BE2C (cell line): Measurements from ENCODE around the gene CPOX.
"Not testable (repeated sequence)": the region's sequence is repeated elsewhere in the genome, so short reads cannot be mapped to it uniquely, and the experiment has no call there.

Experiments used
- DNase-seq: peaks from one replicate; pipeline ENCODE4 v3.0.0-alpha.2; 2020
- H3K27me3 ChIP-seq: fragments of 250-450 bp; sonication (Bioruptor Pico); 2 replicates; pipeline ENCODE4 v1.5.1; 2020; ENCODE audit warnings: mild to moderate bottlenecking
- H3K36me3 ChIP-seq: fragments of 250-450 bp; sonication (Bioruptor Pico); 2 replicates; pipeline ENCODE4 v1.5.1; 2020; ENCODE audit warnings: mild to moderate bottlenecking
- H3K4me1 ChIP-seq: fragments of 250-450 bp; sonication (Bioruptor Pico); 2 replicates; pipeline ENCODE4 v1.5.1; 2020
- H3K4me3 ChIP-seq: 2 replicates; pipeline ENCODE4 v1.5.1; 2011; ENCODE audit warnings: low read depth, low read length
- H3K9me3 ChIP-seq: fragments of 250-450 bp; sonication (Bioruptor Pico); 2 replicates; pipeline ENCODE4 v1.5.1; 2020
- CTCF ChIP-seq: IDR thresholded peaks from 2 replicates; pipeline ENCODE4 v1.5.1; 2012; ENCODE audit warnings: mild to moderate bottlenecking, low read depth, low read length

CPOX gene

GRCh38 chr3:98561727-98562521 is 31.5 kb downstream of the CPOX start:
- DNase-seq: no peak
- Histone ChIP-seq H3K27me3 (peaks cover 11% of the 10 kb centered on the region), H3K9me3 (no peaks in the 10 kb centered on the region), H3K36me3 (no peaks in the 10 kb centered on the region), H3K4me1 (no peaks in the 10 kb centered on the region), H3K4me3 (no peak overlapping the region)
- no peak for TF ChIP-seq CTCF

- no peak for DNase-seq
- Histone ChIP-seq H3K4me3 (no peak overlapping the region), H3K36me3 (no peaks in the 10 kb centered on the region), H3K4me1 (no peaks in the 10 kb centered on the region), H3K27me3 (peaks cover 18% of the 10 kb centered on the region), H3K9me3 (no peaks in the 10 kb centered on the region)
- no peak for TF ChIP-seq CTCF
Observed at GRCh38 chr3:98560911-98561310, 32.5 kb downstream of the CPOX start.

GRCh38 chr3:98559769-98560168 is 33.6 kb downstream of the CPOX start:
- peaks cover 23% of the 10 kb centered on the region for H3K27me3 ChIP-seq
- not testable (repeated sequence) for H3K4me1 ChIP-seq, H3K4me3 ChIP-seq, DNase-seq, H3K9me3 ChIP-seq, H3K36me3 ChIP-seq

- TF ChIP-seq CTCF: no peak
- Histone ChIP-seq H3K27me3 (peaks cover 27% of the 10 kb centered on the region), H3K9me3 (no peaks in the 10 kb centered on the region), H3K36me3 (no peaks in the 10 kb centered on the region), H3K4me1 (no peaks in the 10 kb centered on the region), H3K4me3 (no peak overlapping the region)
- no peak for DNase-seq
Observed at GRCh38 chr3:98558100-98558827, 35.1 kb downstream of the CPOX start.

- Histone ChIP-seq H3K4me1 (no peaks in the 10 kb centered on the region), H3K27me3 (peaks cover 33% of the 10 kb centered on the region), H3K4me3 (no peak overlapping the region), H3K9me3 (no peaks in the 10 kb centered on the region), H3K36me3 (no peaks in the 10 kb centered on the region)
- no peak for TF ChIP-seq CTCF
- DNase-seq: no peak
Observed at GRCh38 chr3:98557324-98558010, 35.9 kb downstream of the CPOX start.

GRCh38 chr3:98556164-98557130 is 37.0 kb downstream of the CPOX start:
- no peak for DNase-seq
- Histone ChIP-seq H3K4me3 (no peak overlapping the region), H3K27me3 (peaks cover 31% of the 10 kb centered on the region), H3K4me1 (no peaks in the 10 kb centered on the region), H3K36me3 (no peaks in the 10 kb centered on the region), H3K9me3 (no peaks in the 10 kb centered on the region)
- no peak for TF ChIP-seq CTCF
